ENCODE measurements around the gene INPP5F. TPM values are rescaled to one million over a fixed set of nuclear protein-coding genes. Genes with fewer than 3 reads are reported as not detected.

INPP5F gene
- total and polyA plus RNA-seq, 12 donors, result 5.1 to 26.4 (median 10.5) TPM

DNA sequence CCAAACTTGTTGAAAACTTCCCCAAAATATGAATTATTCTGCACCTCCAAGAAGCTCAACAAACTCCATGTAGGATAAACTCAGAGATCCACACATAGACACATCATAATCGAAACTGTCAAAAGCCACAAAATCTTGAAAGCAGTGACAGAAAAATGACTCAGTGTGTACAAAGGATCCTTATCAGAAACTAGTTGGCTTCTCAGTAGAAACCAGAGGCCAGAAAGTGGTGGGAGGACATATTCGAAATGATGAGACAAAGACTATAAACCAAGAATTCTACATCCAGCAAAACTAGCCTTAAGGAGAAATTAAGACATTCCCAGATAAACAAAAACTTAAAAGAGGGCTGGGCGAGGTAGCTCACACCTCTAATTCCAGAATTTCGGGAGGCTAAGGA, 108.3 kb downstream of the INPP5F start:
- no peak overlapping the region for H3K4me3 ChIP-seq
- H3K27ac ChIP-seq, result no peak overlapping the region
- 88 to 95% (median 93%) methylated on average over 4 of the region's 4 CpGs for WGBS, 4 donors
- H3K27me3 ChIP-seq, result no peaks in the 10 kb centered on the region
- H3K4me1 ChIP-seq (replicated peaks in 1 of 2), result no peaks in the 10 kb centered on the region
- H3K36me3 ChIP-seq (replicated peaks in 1 of 2), result peaks cover 0 to 60% of the 10 kb centered on the region in 2 donors
- intact Hi-C loops (cut with DNase I), result no loop called here
- TF ChIP-seq, protein P1, sequence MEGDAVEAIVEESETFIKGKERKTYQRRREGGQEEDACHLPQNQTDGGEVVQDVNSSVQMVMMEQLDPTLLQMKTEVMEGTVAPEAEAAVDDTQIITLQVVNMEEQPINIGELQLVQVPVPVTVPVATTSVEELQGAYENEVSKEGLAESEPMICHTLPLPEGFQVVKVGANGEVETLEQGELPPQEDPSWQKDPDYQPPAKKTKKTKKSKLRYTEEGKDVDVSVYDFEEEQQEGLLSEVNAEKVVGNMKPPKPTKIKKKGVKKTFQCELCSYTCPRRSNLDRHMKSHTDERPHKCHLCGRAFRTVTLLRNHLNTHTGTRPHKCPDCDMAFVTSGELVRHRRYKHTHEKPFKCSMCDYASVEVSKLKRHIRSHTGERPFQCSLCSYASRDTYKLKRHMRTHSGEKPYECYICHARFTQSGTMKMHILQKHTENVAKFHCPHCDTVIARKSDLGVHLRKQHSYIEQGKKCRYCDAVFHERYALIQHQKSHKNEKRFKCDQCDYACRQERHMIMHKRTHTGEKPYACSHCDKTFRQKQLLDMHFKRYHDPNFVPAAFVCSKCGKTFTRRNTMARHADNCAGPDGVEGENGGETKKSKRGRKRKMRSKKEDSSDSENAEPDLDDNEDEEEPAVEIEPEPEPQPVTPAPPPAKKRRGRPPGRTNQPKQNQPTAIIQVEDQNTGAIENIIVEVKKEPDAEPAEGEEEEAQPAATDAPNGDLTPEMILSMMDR (IDR thresholded peaks at IDR 0.05), result no peak
- no peak for TF ChIP-seq POLR2A (IDR thresholded peaks at IDR 0.05)
- no peak for DNase-seq
- H3K9me3 ChIP-seq (replicated peaks in 1 of 3), result no peaks in the 10 kb centered on the region

DNA sequence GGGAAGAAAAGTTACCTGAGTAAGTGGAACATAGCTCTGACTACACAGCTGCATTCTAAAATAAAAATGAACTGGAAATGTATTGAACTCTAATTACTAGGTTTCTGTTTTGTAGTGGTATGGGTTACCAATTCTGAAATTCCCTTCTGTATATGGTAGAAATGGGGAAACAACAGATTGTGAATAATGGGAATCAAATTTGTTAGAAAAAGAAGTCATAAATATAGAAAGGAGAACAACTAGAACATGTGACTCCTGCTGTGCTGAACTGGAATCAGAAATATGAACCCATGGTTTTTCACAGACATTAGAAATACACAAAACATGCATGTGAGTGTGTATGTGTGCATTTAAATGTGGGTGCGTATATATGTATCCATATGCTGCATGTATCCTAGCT, 119.8 kb downstream of the INPP5F start:
- intact Hi-C loops (cut with DNase I), result no loop called here
- Histone ChIP-seq H3K36me3 (replicated peaks in 1 of 2) (peaks cover 0 to 76% of the 10 kb centered on the region in 2 donors), H3K4me3 (no peak overlapping the region), H3K27me3 (no peaks in the 10 kb centered on the region), H3K9me3 (replicated peaks in 1 of 3) (no peaks in the 10 kb centered on the region), H3K27ac (no peak overlapping the region), H3K4me1 (replicated peaks in 1 of 2) (peaks cover 0 to 6% of the 10 kb centered on the region in 2 donors)
- 80 to 100% (median 85%) methylated on average over 1 of the region's 1 CpG for WGBS, 4 donors
- no peak for TF ChIP-seq POLR2A (IDR thresholded peaks at IDR 0.05)
- TF ChIP-seq, protein P1 (IDR thresholded peaks at IDR 0.05), result no peak
- no peak for DNase-seq

DNA sequence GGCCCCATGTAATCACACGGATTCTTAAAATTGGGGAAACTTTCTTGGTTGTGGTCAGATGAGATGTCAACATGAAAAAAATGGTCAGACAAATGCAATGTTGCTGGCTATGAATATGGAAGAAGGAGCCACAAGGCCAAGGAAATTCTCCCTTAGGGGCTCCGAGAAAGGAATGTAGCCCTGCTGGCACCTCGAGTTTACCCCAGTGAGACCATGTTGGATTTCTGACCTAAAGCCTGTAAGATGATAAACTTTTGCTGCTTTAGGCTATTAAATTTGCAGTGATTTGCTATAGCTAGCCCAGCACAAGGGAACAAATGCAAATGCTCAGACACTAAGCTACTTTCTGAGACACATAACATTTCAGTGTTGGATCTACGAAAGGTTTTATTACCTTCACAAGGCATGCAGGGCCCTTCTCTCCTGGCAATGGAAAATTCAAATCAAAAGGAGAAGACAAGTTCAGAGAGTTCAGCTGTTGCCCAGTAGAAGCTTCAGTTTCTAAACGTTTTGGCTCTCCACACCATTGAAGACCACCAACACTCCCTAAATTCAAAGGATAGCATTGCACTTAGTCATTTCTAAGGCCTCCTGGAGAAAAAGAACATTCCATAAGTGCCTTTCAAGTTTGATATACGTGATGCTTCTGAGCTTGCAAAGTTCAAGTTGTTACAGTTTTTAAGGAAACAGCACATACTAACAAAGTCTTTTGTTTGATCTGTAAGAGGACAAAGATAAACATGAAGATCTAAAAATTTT, 123.4 kb downstream of the INPP5F start:
- Histone ChIP-seq H3K9me3 (replicated peaks in 1 of 3) (no peaks in the 10 kb centered on the region), H3K27me3 (no peaks in the 10 kb centered on the region), H3K36me3 (replicated peaks in 1 of 2) (peaks cover 0 to 56% of the 10 kb centered on the region in 2 donors), H3K4me1 (replicated peaks in 1 of 2) (peaks cover 0 to 6% of the 10 kb centered on the region in 2 donors), H3K4me3 (no peak overlapping the region), H3K27ac (no peak overlapping the region)
- WGBS, 4 donors, result 80 to 86% (median 81%) methylated on average over 6 of the region's 6 CpGs
- no peak for DNase-seq
- TF ChIP-seq, protein P1 (IDR thresholded peaks at IDR 0.05), result no peak
- no peak for TF ChIP-seq POLR2A (IDR thresholded peaks at IDR 0.05)
- intact Hi-C loops (cut with DNase I), result no loop called here

DNA sequence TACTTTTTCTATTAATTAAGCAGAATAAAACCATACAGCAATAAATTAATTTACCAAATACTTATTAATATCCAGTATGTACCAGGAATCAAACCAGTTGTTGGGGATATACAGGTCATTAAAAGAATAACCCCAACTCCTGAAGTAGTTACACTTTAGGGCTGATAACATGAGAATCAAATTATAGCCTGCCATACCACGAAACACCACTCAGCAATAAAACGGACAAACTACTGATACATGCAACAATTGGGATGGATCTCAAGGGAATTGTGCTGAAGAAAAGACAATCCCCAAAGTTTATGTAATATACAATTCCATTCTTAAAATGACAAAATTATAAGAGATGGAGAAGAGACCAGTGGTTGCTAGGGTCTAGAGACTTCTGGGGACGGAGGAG, 124.1 kb downstream of the INPP5F start:
- peaks cover 0 to 49% of the 10 kb centered on the region in 2 donors for H3K36me3 ChIP-seq (replicated peaks in 1 of 2)

More for the DNA sequence above, 124.1 kb downstream of the INPP5F start:
- Histone ChIP-seq H3K27ac (no peak overlapping the region), H3K9me3 (replicated peaks in 1 of 3) (no peaks in the 10 kb centered on the region), H3K27me3 (no peaks in the 10 kb centered on the region), H3K4me1 (replicated peaks in 1 of 2) (peaks cover 0 to 6% of the 10 kb centered on the region in 2 donors), H3K4me3 (no peak overlapping the region)
- intact Hi-C loops (cut with DNase I), result no loop called here
- TF ChIP-seq, protein P1 (IDR thresholded peaks at IDR 0.05), result no peak
- TF ChIP-seq POLR2A (IDR thresholded peaks at IDR 0.05), result no peak
- WGBS, 4 donors, result 90 to 95% (median 93%) methylated on average over 3 of the region's 3 CpGs
- DNase-seq, result no peak

Data from adrenal gland (tissue), 12 donors.